DMS153 treated with DMSO at 0.1 percent for 48 hours (cell line): ENCODE data around the gene EFCAB14.
A peak's percentile ranks its signal among the peaks of the same experiment; 100 is the strongest.
"Not testable (repeated sequence)": the region's sequence is repeated elsewhere in the genome, so short reads cannot be mapped to it uniquely, and the experiment has no call there.

Source experiments
- DNase-seq: peaks from one replicate; lab custom pipeline; 2025; ENCODE audit not compliant: unreplicated experiment; lab: John Stamatoyannopoulos, UW

The EFCAB14 gene

GRCh38 chr1:46687921-46688509, 30.9 kb downstream of the EFCAB14 start:
- DNase-seq = no peak

- peak; percentile 58 for DNase-seq
These were observed 31.7 kb downstream of the EFCAB14 start for GRCh38 chr1:46687093-46687659.

- no peak for DNase-seq
These were observed 32.7 kb downstream of the EFCAB14 start for GRCh38 chr1:46686255-46686654.

GRCh38 chr1:46684670-46685069, 34.2 kb downstream of the EFCAB14 start:
- DNase-seq = no peak

- no peak for DNase-seq
These were observed 36.9 kb downstream of the EFCAB14 start for GRCh38 chr1:46682064-46682463.

- DNase-seq = peak; percentile 13
These were observed 37.4 kb downstream of the EFCAB14 start for GRCh38 chr1:46681333-46682034.

GRCh38 chr1:46679789-46680573, 38.9 kb downstream of the EFCAB14 start:
- no peak for DNase-seq

- DNase-seq = no peak
These were observed 41.6 kb downstream of the EFCAB14 start for GRCh38 chr1:46677339-46677738.

GRCh38 chr1:46676531-46676930, 42.4 kb downstream of the EFCAB14 start:
- no peak for DNase-seq

GRCh38 chr1:46675549-46676314, 43.2 kb downstream of the EFCAB14 start:
- no peak for DNase-seq

GRCh38 chr1:46673749-46674182, 45.1 kb downstream of the EFCAB14 start:
- no peak for DNase-seq

- no peak for DNase-seq
These were observed 46.2 kb downstream of the EFCAB14 start for GRCh38 chr1:46672696-46673095.

- no peak for DNase-seq
These were observed 47.4 kb downstream of the EFCAB14 start, which contains the start of gene TEX38 for GRCh38 chr1:46671554-46671953. TEX38 (plus strand) TSS chr1:46671854; CDS start chr1:46671935, 81 bp downstream.

- DNase-seq = no peak
These were observed 48.8 kb downstream of the EFCAB14 start for GRCh38 chr1:46670134-46670533.

GRCh38 chr1:46667782-46668760, 50.8 kb downstream of the EFCAB14 start, which contains the start of gene ATPAF1:
ATPAF1 (minus strand) TSS chr1:46668364; CDS start chr1:46668322, 42 bp downstream.
- peak; percentile 74 for DNase-seq

GRCh38 chr1:46665983-46666382, 52.9 kb downstream of the EFCAB14 start:
- no peak for DNase-seq

- DNase-seq = not testable (repeated sequence)
These were observed 56.0 kb downstream of the EFCAB14 start for GRCh38 chr1:46662919-46663318.

GRCh38 chr1:46660116-46660515, 58.8 kb downstream of the EFCAB14 start:
- DNase-seq = not testable (repeated sequence)

GRCh38 chr1:46659307-46659870, 59.5 kb downstream of the EFCAB14 start:
- no peak for DNase-seq
